ENCODE measurements around the gene CA10.

- TF ChIP-seq CTCF (conservative IDR thresholded peaks at IDR 0.05; ENCODE audit: low read depth, low read length) (no peak), EZH2 (IDR thresholded peaks at IDR 0.05; ENCODE audit: borderline replicate concordance, low read depth, low read length, poor library complexity, severe bottlenecking) (no peak)
These were observed 328.1 kb downstream of the CA10 start for GRCh38 chr17:51830451-51830850.

All from A673 (cell line).